Stimulated activated CD4-positive, alpha-beta T cell treated with anti-CD3 and anti-CD28 coated beads, TNF-alpha, amount 100 ng/mL, for 1 hour (primary cell): Measurements from ENCODE around the gene LCN10.

ENCODE experiments used
- DNase-seq, 3 donors: peaks; one replicate each; pipeline ENCODE4 v3.0.0-alpha.2; 2020; ENCODE audit warnings: low read depth in 3 of 3, low spot score in 1 of 3

Gene LCN10

GRCh38 chr9:136690104-136690805 is 52.5 kb downstream of the LCN10 start:
- no peak for DNase-seq

DNA sequence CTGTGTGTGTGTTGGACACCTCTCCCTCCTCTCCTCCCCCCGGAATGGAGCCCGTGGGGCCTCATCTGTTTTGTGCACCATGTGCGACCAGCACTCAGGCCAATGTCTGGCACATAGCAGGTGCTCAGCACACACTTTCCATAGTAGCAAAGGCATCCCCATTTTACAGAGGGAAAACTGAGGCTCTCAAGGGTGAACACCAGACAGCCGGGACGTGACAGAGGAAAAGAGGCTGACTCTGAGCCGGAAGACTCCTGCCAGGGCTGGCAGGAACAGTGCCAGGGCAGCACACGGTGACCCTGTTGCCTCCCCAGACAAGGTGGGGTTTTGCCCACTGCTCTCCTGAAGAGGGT is 53.7 kb downstream of the LCN10 start:
- no peak for DNase-seq

GRCh38 chr9:136688274-136689107 is 54.2 kb downstream of the LCN10 start:
- DNase-seq = no peak
